HG02642 (cell line): ENCODE measurements around the gene LCLAT1.

Source experiments
- ATAC-seq: cut with Tn5 transposase; IDR thresholded peaks from one replicate; pipeline ENCODE4 v1.9.1; 2021; ENCODE audit warnings: mild to moderate bottlenecking; ENCODE audit not compliant: unreplicated experiment, poor library complexity

LCLAT1 gene

GRCh38 chr2:30684516-30684915 is 237.5 kb downstream of the LCLAT1 start:
- ATAC-seq, result no peak

GRCh38 chr2:30684996-30685395 is 237.9 kb downstream of the LCLAT1 start:
- ATAC-seq, result no peak

GRCh38 chr2:30686000-30686399 is 239.0 kb downstream of the LCLAT1 start:
- no peak for ATAC-seq

- no peak for ATAC-seq
Observed at GRCh38 chr2:30686669-30687068, 239.6 kb downstream of the LCLAT1 start.

- ATAC-seq, result no peak
Observed at GRCh38 chr2:30688956-30689401, 241.9 kb downstream of the LCLAT1 start.

GRCh38 chr2:30689496-30690125 is 242.6 kb downstream of the LCLAT1 start:
- no peak for ATAC-seq

GRCh38 chr2:30690126-30690561 is 243.1 kb downstream of the LCLAT1 start:
- ATAC-seq, result no peak

GRCh38 chr2:30691091-30691947 is 244.3 kb downstream of the LCLAT1 start:
- no peak for ATAC-seq

- no peak for ATAC-seq
Observed at GRCh38 chr2:30691948-30692828, 245.1 kb downstream of the LCLAT1 start.

GRCh38 chr2:30692829-30693275 is 245.8 kb downstream of the LCLAT1 start:
- no peak for ATAC-seq
